ENCODE measurements around the gene YAF2.
"Not testable (repeated sequence)": the region's sequence is repeated elsewhere in the genome, so short reads cannot be mapped to it uniquely, and the experiment has no call there.

The YAF2 gene

GRCh38 chr12:42201063-42201462 is 37.0 kb downstream of the YAF2 start:
- H3K27me3 Mint-ChIP-seq (ENCODE audit: low read depth), result no peaks in the 10 kb centered on the region
- H3K9me3 Mint-ChIP-seq, result no peaks in the 10 kb centered on the region
- no peak for DNase-seq (ENCODE audit: low spot score)
- H3K27ac Mint-ChIP-seq, result no peak overlapping the region
- no peaks in the 10 kb centered on the region for H3K4me1 Mint-ChIP-seq (ENCODE audit: low read depth)
- H3K36me3 Mint-ChIP-seq (ENCODE audit: low read depth), result peaks cover 18% of the 10 kb centered on the region
- H3K4me3 Mint-ChIP-seq, result no peak overlapping the region

GRCh38 chr12:42199007-42199406 is 39.0 kb downstream of the YAF2 start:
- DNase-seq (ENCODE audit: low spot score), result no peak
- Mint-ChIP-seq H3K4me3 (no peak overlapping the region), H3K9me3 (no peaks in the 10 kb centered on the region), H3K27ac (no peak overlapping the region), H3K4me1 (ENCODE audit: low read depth) (no peaks in the 10 kb centered on the region), H3K36me3 (ENCODE audit: low read depth) (peaks cover 16% of the 10 kb centered on the region), H3K27me3 (ENCODE audit: low read depth) (no peaks in the 10 kb centered on the region)

- Mint-ChIP-seq H3K36me3 (ENCODE audit: low read depth) (peaks cover 11% of the 10 kb centered on the region), H3K4me1 (ENCODE audit: low read depth) (no peaks in the 10 kb centered on the region), H3K27me3 (ENCODE audit: low read depth) (no peaks in the 10 kb centered on the region), H3K9me3 (no peaks in the 10 kb centered on the region), H3K4me3 (no peak overlapping the region), H3K27ac (no peak overlapping the region)
- DNase-seq (ENCODE audit: low spot score), result no peak
These were observed 41.1 kb downstream of the YAF2 start for GRCh38 chr12:42196723-42197603.

GRCh38 chr12:42192686-42193085 is 45.4 kb downstream of the YAF2 start:
- Mint-ChIP-seq H3K36me3 (ENCODE audit: low read depth) (peaks cover 9% of the 10 kb centered on the region), H3K27ac (no peak overlapping the region), H3K27me3 (ENCODE audit: low read depth) (no peaks in the 10 kb centered on the region), H3K4me1 (ENCODE audit: low read depth) (no peaks in the 10 kb centered on the region), H3K4me3 (no peak overlapping the region), H3K9me3 (no peaks in the 10 kb centered on the region)
- DNase-seq (ENCODE audit: low spot score), result no peak

GRCh38 chr12:42192258-42192657 is 45.8 kb downstream of the YAF2 start:
- no peaks in the 10 kb centered on the region for H3K27me3 Mint-ChIP-seq (ENCODE audit: low read depth)
- no peak overlapping the region for H3K4me3 Mint-ChIP-seq
- no peaks in the 10 kb centered on the region for H3K9me3 Mint-ChIP-seq
- H3K4me1 Mint-ChIP-seq (ENCODE audit: low read depth), result no peaks in the 10 kb centered on the region
- peaks cover 9% of the 10 kb centered on the region for H3K36me3 Mint-ChIP-seq (ENCODE audit: low read depth)
- no peak for DNase-seq (ENCODE audit: low spot score)
- no peak overlapping the region for H3K27ac Mint-ChIP-seq

GRCh38 chr12:42190376-42190775 is 47.7 kb downstream of the YAF2 start:
- Mint-ChIP-seq H3K4me1 (ENCODE audit: low read depth) (no peaks in the 10 kb centered on the region), H3K9me3 (no peaks in the 10 kb centered on the region), H3K4me3 (no peak overlapping the region), H3K36me3 (ENCODE audit: low read depth) (peaks cover 6% of the 10 kb centered on the region), H3K27ac (no peak overlapping the region), H3K27me3 (ENCODE audit: low read depth) (no peaks in the 10 kb centered on the region)
- no peak for DNase-seq (ENCODE audit: low spot score)

GRCh38 chr12:42188275-42188674 is 49.8 kb downstream of the YAF2 start:
- H3K27me3 Mint-ChIP-seq (ENCODE audit: low read depth); DNase-seq (ENCODE audit: low spot score); H3K4me1 Mint-ChIP-seq (ENCODE audit: low read depth); H3K27ac Mint-ChIP-seq; H3K9me3 Mint-ChIP-seq; H3K4me3 Mint-ChIP-seq: not testable (repeated sequence)
- peaks cover 14% of the 10 kb centered on the region for H3K36me3 Mint-ChIP-seq (ENCODE audit: low read depth)

- Mint-ChIP-seq H3K4me3 (no peak overlapping the region), H3K36me3 (ENCODE audit: low read depth) (peaks cover 14% of the 10 kb centered on the region), H3K27ac (no peak overlapping the region), H3K27me3 (ENCODE audit: low read depth) (no peaks in the 10 kb centered on the region), H3K9me3 (no peaks in the 10 kb centered on the region), H3K4me1 (ENCODE audit: low read depth) (no peaks in the 10 kb centered on the region)
- DNase-seq (ENCODE audit: low spot score), result no peak
These were observed 50.2 kb downstream of the YAF2 start for GRCh38 chr12:42187799-42188198.

- H3K27ac Mint-ChIP-seq, result no peak overlapping the region
- H3K4me3 Mint-ChIP-seq, result no peak overlapping the region
- no peaks in the 10 kb centered on the region for H3K27me3 Mint-ChIP-seq (ENCODE audit: low read depth)
- no peak for DNase-seq (ENCODE audit: low spot score)
- H3K4me1 Mint-ChIP-seq (ENCODE audit: low read depth), result peaks cover 4% of the 10 kb centered on the region
- peaks cover 10% of the 10 kb centered on the region for H3K36me3 Mint-ChIP-seq (ENCODE audit: low read depth)
- no peaks in the 10 kb centered on the region for H3K9me3 Mint-ChIP-seq
These were observed 51.3 kb downstream of the YAF2 start for GRCh38 chr12:42186793-42187192.

- H3K27ac Mint-ChIP-seq, result no peak overlapping the region
These were observed 55.7 kb downstream of the YAF2 start for GRCh38 chr12:42182394-42182793.

GRCh38 chr12:42180990-42181596 is 57.0 kb downstream of the YAF2 start:
- Mint-ChIP-seq H3K9me3 (peaks cover 8% of the 10 kb centered on the region), H3K4me1 (ENCODE audit: low read depth) (peaks cover 4% of the 10 kb centered on the region), H3K36me3 (ENCODE audit: low read depth) (peaks cover 21% of the 10 kb centered on the region), H3K4me3 (no peak overlapping the region), H3K27me3 (ENCODE audit: low read depth) (no peaks in the 10 kb centered on the region), H3K27ac (no peak overlapping the region)
- DNase-seq (ENCODE audit: low spot score), result no peak

More at GRCh38 chr12:42182394-42182793, 55.7 kb downstream of the YAF2 start:
- Mint-ChIP-seq H3K36me3 (ENCODE audit: low read depth) (peaks cover 12% of the 10 kb centered on the region), H3K27me3 (ENCODE audit: low read depth) (no peaks in the 10 kb centered on the region), H3K9me3 (no peaks in the 10 kb centered on the region), H3K4me3 (no peak overlapping the region), H3K4me1 (ENCODE audit: low read depth) (peaks cover 4% of the 10 kb centered on the region)
- no peak for DNase-seq (ENCODE audit: low spot score)

GRCh38 chr12:42178101-42178500 is 59.9 kb downstream of the YAF2 start:
- peaks cover 22% of the 10 kb centered on the region for H3K36me3 Mint-ChIP-seq (ENCODE audit: low read depth)

GRCh38 chr12:42174978-42175377 is 63.1 kb downstream of the YAF2 start:
- Mint-ChIP-seq H3K27me3 (ENCODE audit: low read depth) (no peaks in the 10 kb centered on the region), H3K27ac (no peak overlapping the region), H3K4me3 (no peak overlapping the region), H3K4me1 (ENCODE audit: low read depth) (peaks cover 2% of the 10 kb centered on the region), H3K36me3 (ENCODE audit: low read depth) (peaks cover 34% of the 10 kb centered on the region), H3K9me3 (peaks cover 8% of the 10 kb centered on the region)
- DNase-seq (ENCODE audit: low spot score), result no peak

More at GRCh38 chr12:42178101-42178500, 59.9 kb downstream of the YAF2 start:
- Mint-ChIP-seq H3K27ac (no peak overlapping the region), H3K4me3 (no peak overlapping the region), H3K9me3 (peaks cover 8% of the 10 kb centered on the region), H3K27me3 (ENCODE audit: low read depth) (no peaks in the 10 kb centered on the region), H3K4me1 (ENCODE audit: low read depth) (peaks cover 4% of the 10 kb centered on the region)
- no peak for DNase-seq (ENCODE audit: low spot score)

- no peak for DNase-seq (ENCODE audit: low spot score)
- Mint-ChIP-seq H3K4me1 (ENCODE audit: low read depth) (peaks cover 2% of the 10 kb centered on the region), H3K9me3 (peaks cover 8% of the 10 kb centered on the region), H3K36me3 (ENCODE audit: low read depth) (peaks cover 34% of the 10 kb centered on the region), H3K27me3 (ENCODE audit: low read depth) (no peaks in the 10 kb centered on the region), H3K27ac (peak overlapping the region; percentile 20), H3K4me3 (no peak overlapping the region)
These were observed 64.0 kb downstream of the YAF2 start for GRCh38 chr12:42173961-42174521.

Measured in T-helper 2 cell treated with Interferon-gamma antibody and Interleukin-4, amounts not matched to agents 5 μg/mL and 100 μg/mL, for 36 hours (primary cell).